ENCODE results near the gene CREB5. TPM values are rescaled to one million over a fixed set of nuclear protein-coding genes. Genes with fewer than 3 reads are reported as not detected.

CREB5 gene
- total and polyA plus RNA-seq, 7 donors = 0.86 to 33.8 (median 16.6) TPM

- TF ChIP-seq CTCF (IDR thresholded peaks at IDR 0.05) = no peak
- intact Hi-C loops (cut with DNase I) = no loop called here
- Histone ChIP-seq H3K4me3 (no peak overlapping the region), H3K27ac (no peak overlapping the region), H3K27me3 (ENCODE audit: insufficient read depth in 3 of 3, low read length in 2 of 3) (no peaks in the 10 kb centered on the region), H3K9me3 (no peaks in the 10 kb centered on the region), H3K4me1 (peaks cover 8% of the 10 kb centered on the region), H3K36me3 (ENCODE audit: insufficient read depth in 1 of 2, low read depth in 1 of 2) (no peaks in the 10 kb centered on the region)
- DNase-seq = no peak
- ATAC-seq = no peak
- 62 to 79% (median 73%) methylated on average over 3 of the region's 3 CpGs for WGBS, 3 donors
Measured at GRCh38 chr7:28618383-28618782, 206.1 kb downstream of the CREB5 start.

GRCh38 chr7:28619256-28619655 is 206.9 kb downstream of the CREB5 start:
- 93 to 98% (median 98%) methylated on average over 3 of the region's 3 CpGs for WGBS, 3 donors
- TF ChIP-seq CTCF (IDR thresholded peaks at IDR 0.05) = no peak
- intact Hi-C loops (cut with DNase I) = no loop called here
- no peaks in the 10 kb centered on the region for H3K9me3 ChIP-seq
- no peak for DNase-seq
- H3K36me3 ChIP-seq (ENCODE audit: insufficient read depth in 1 of 2, low read depth in 1 of 2) = no peaks in the 10 kb centered on the region
- peaks cover 16% of the 10 kb centered on the region for H3K4me1 ChIP-seq
- ATAC-seq = no peak
- H3K4me3 ChIP-seq = no peak overlapping the region
- H3K27me3 ChIP-seq (ENCODE audit: insufficient read depth in 3 of 3, low read length in 2 of 3) = no peaks in the 10 kb centered on the region
- no peak overlapping the region for H3K27ac ChIP-seq

GRCh38 chr7:28621369-28621841 is 209.1 kb downstream of the CREB5 start:
- Histone ChIP-seq H3K9me3 (no peaks in the 10 kb centered on the region), H3K36me3 (ENCODE audit: insufficient read depth in 1 of 2, low read depth in 1 of 2) (no peaks in the 10 kb centered on the region), H3K4me3 (no peak overlapping the region), H3K4me1 (peaks cover 21% of the 10 kb centered on the region), H3K27me3 (ENCODE audit: insufficient read depth in 3 of 3, low read length in 2 of 3) (no peaks in the 10 kb centered on the region), H3K27ac (peak overlapping the region; percentile 91)
- intact Hi-C loops (cut with DNase I) = loop anchor here in 1 of 2 donors (5.0 kb wide), 1 partner anchor 234 kb away; no protein-coding TSS in a partner anchor
- no peak for TF ChIP-seq CTCF (IDR thresholded peaks at IDR 0.05)
- DNase-seq = no peak
- 33 to 47% (median 41%) methylated on average over 6 of the region's 6 CpGs for WGBS, 3 donors
- ATAC-seq = peak; percentile 65 to 80 (median 74)

- Histone ChIP-seq H3K36me3 (ENCODE audit: insufficient read depth in 1 of 2, low read depth in 1 of 2) (no peaks in the 10 kb centered on the region), H3K4me3 (no peak overlapping the region), H3K9me3 (no peaks in the 10 kb centered on the region), H3K4me1 (peaks cover 40% of the 10 kb centered on the region), H3K27ac (peak overlapping the region; percentile 91), H3K27me3 (ENCODE audit: insufficient read depth in 3 of 3, low read length in 2 of 3) (no peaks in the 10 kb centered on the region)
- intact Hi-C loops (cut with DNase I) = loop anchor here in 1 of 2 donors (5.0 kb wide), 1 partner anchor 236 kb away; no protein-coding TSS in a partner anchor
- no peak for TF ChIP-seq CTCF (IDR thresholded peaks at IDR 0.05)
- ATAC-seq = peak; percentile 83 to 91 (median 88)
- 29 to 46% (median 31%) methylated on average over 5 of the region's 5 CpGs for WGBS, 3 donors
- DNase-seq = no peak
Measured at GRCh38 chr7:28623105-28623730, 210.9 kb downstream of the CREB5 start.

Data from psoas muscle (tissue), 8 donors.